ENCODE data around the gene XPC.

GRCh38 chr3:14147617-14148016, 30.8 kb downstream of the XPC start:
- no peak for TF ChIP-seq CTCF (IDR thresholded peaks at IDR 0.05; ENCODE audit: insufficient read depth, low read length, poor library complexity, severe bottlenecking)
- TF ChIP-seq EZH2phosphoT487 (conservative IDR thresholded peaks at IDR 0.05; ENCODE audit: low read length): no peak

Data from SU-DHL-6 (cell line).